ENCODE data around the gene BOLL. TPM values are rescaled to one million over a fixed set of nuclear protein-coding genes. Genes with fewer than 3 reads are reported as not detected.

BOLL gene
- total RNA-seq, 1 experiment from 2014 or later = not detected

DNA sequence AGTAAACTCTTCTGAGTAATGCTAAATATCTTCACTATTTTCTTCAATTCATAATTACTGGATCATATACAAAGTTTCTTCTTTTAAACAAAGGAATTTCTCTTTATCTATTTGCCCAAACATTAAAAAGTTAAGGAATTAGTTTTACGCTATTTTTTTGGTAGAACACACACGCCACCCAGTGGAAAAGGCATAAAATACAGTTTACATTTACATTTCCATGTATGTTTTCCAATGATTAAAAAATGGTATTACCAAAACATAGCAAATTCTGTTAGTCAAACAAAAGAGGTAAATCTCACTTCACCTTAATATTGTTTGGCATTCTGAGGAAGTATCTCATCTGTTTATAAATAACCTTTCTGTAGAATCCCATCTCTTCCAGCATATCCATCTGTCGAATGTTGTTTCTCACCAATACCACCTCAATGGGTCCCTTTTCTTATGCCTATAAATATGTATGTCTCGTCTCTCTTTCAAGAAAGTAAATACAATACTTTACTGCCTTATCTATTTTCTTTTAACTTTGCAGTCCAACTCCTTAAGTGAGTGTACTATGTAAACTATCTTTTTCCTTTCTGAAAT lies 7.2 kb downstream of the BOLL start:
- no peak overlapping the region for H3K18ac ChIP-seq (ENCODE audit: insufficient read length, low read depth, low read length)
- no peak overlapping the region for H3T11ph ChIP-seq (ENCODE audit: low read length)
- Mint-ChIP-seq H3K27me3 (ENCODE audit: low read depth) (no peaks in the 10 kb centered on the region), H3K4me3 (no peak overlapping the region), H3K27ac (no peak overlapping the region), H3K9me3 (no peaks in the 10 kb centered on the region), H3K4me1 (no peaks in the 10 kb centered on the region), H3K36me3 (ENCODE audit: insufficient read depth in 1 of 3, low read depth in 3 of 3) (no peaks in the 10 kb centered on the region)
- H3K56ac ChIP-seq (ENCODE audit: insufficient read length, low read depth, low read length) = no peak overlapping the region
- WGBS (ENCODE audit: extremely low coverage, insufficient read length, low lambda C conversion rate) = no CpG with 5 or more reads among the region's 4 CpGs
- H3K27ac ChIP-seq (ENCODE audit: insufficient read length, low read depth, low read length) = no peak overlapping the region
- H2BK15ac ChIP-seq (ENCODE audit: low read depth, low read length) = no peak overlapping the region
- H3K79me2 ChIP-seq (ENCODE audit: insufficient read depth, low read length) = no peaks in the 10 kb centered on the region
- no peaks in the 10 kb centered on the region for H4K20me1 ChIP-seq (ENCODE audit: control insufficient read depth, insufficient read depth, insufficient read length)
- H3K23me2 ChIP-seq (ENCODE audit: insufficient read length, low read depth, low read length, poor library complexity, severe bottlenecking) = no peaks in the 10 kb centered on the region
- no peak overlapping the region for H4K5ac ChIP-seq (ENCODE audit: insufficient read length, low read depth, low read length)
- H4K8ac ChIP-seq (replicated peaks; ENCODE audit: insufficient read length, low read depth, low read length) = no peak overlapping the region
- H4K91ac ChIP-seq (ENCODE audit: insufficient read length, low read depth, low read length) = no peak overlapping the region
- H3K27me3 ChIP-seq (ENCODE audit: insufficient read depth, low read length) = no peaks in the 10 kb centered on the region
- peak; percentile 91 for TF ChIP-seq CTCF (conservative IDR thresholded peaks at IDR 0.05)
- no peak for DNase-seq
- H2BK120ac ChIP-seq (ENCODE audit: low read depth, low read length, poor library complexity, severe bottlenecking) = no peak overlapping the region
- no peaks in the 10 kb centered on the region for H3K79me1 ChIP-seq (ENCODE audit: insufficient read depth, low read depth, low read length, poor library complexity, severe bottlenecking)
- H3K23ac ChIP-seq (ENCODE audit: insufficient read length, low read depth, low read length) = no peak overlapping the region
- no peak overlapping the region for H2AFZ ChIP-seq (ENCODE audit: low read length)
- no peaks in the 10 kb centered on the region for H3K9me3 ChIP-seq (ENCODE audit: control insufficient read depth, low read depth, low read length)
- H3K14ac ChIP-seq (ENCODE audit: insufficient read depth, low read length) = no peak overlapping the region
- H3K9ac ChIP-seq (ENCODE audit: extremely low read depth, insufficient read length, low read length) = no peak overlapping the region
- H2BK20ac ChIP-seq (ENCODE audit: low read depth, low read length, poor library complexity, severe bottlenecking) = no peak overlapping the region
- H3K4ac ChIP-seq (ENCODE audit: low read depth, low read length) = no peak overlapping the region
- no peaks in the 10 kb centered on the region for H3K4me1 ChIP-seq (ENCODE audit: insufficient read depth, low read length)
- no peak overlapping the region for H2BK5ac ChIP-seq (ENCODE audit: insufficient read length, low read length)
- no peak overlapping the region for H2AK5ac ChIP-seq (ENCODE audit: insufficient read length, low read length)
- H2BK12ac ChIP-seq (ENCODE audit: insufficient read length, low read depth, low read length) = no peak overlapping the region
- H3K4me2 ChIP-seq (ENCODE audit: insufficient read depth, insufficient read length, low read length) = no peak overlapping the region

Data from H9 (cell line).